ENCODE data around the gene ACSM3.

GRCh38 chr16:20720251-20720650 is 43.6 kb upstream of the ACSM3 start:
- TF ChIP-seq POLR2A (IDR thresholded peaks at IDR 0.05), result no peak
- TF ChIP-seq CTCF (IDR thresholded peaks at IDR 0.05), result no peak

Measured in esophagus squamous epithelium (tissue), 4 donors.